ENCODE results near the gene CDK19. TPM values are rescaled to one million over a fixed set of nuclear protein-coding genes. Genes with fewer than 3 reads are reported as not detected.

The CDK19 gene
- polyA plus RNA-seq, 1 experiment: 21.4 TPM

DNA sequence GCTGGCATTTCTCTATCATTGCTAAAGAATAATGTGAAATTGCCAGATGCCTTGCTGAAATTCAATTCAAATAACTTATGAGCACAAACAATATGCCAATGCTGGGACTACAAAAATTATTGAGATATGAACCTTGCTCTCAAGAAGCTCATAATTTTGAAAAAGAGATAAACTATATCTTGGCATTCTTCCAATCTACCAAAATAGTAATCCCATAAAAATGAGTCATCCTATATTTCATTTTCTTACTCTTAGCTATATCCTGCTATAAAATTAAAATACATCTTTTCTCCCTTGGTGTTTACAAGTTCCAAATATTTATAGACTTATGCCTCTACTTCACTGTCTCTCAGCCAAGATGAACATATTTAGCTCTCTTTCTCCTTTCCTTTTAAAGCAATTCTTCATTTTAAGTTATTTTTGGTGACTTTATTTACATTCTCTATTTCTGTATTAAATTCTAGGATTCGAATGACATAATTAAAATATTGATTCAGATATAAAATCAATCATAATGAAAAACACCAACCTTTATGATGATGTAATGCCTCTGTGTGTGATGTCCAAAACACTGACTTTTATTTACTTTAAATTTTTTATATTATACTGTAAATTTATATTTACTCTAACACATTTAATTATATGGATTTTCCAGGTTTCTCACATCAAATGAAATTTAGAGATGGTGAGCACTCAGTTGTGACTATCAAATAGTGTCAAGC lies 152.6 kb downstream of the CDK19 start:
- Histone ChIP-seq H3K27ac (ENCODE audit: low read depth, low read length) (no peak overlapping the region), H3K4me3 (ENCODE audit: low read depth, low read length) (no peak overlapping the region), H3K27me3 (ENCODE audit: control insufficient read depth, insufficient read depth, low read length) (no peaks in the 10 kb centered on the region), H3K9me3 (ENCODE audit: control insufficient read depth, insufficient read depth, low read length) (peaks cover 10% of the 10 kb centered on the region)
- ChIA-PET CTCF (interaction anchor here (0.7 to 2.1 kb wide), 4 partner anchors 10 to 287 kb away, joined by 3 to 9 read pairs (median 4); no protein-coding TSS in a partner anchor), POLR2A (no interaction called here)
- TF ChIP-seq, protein P1, sequence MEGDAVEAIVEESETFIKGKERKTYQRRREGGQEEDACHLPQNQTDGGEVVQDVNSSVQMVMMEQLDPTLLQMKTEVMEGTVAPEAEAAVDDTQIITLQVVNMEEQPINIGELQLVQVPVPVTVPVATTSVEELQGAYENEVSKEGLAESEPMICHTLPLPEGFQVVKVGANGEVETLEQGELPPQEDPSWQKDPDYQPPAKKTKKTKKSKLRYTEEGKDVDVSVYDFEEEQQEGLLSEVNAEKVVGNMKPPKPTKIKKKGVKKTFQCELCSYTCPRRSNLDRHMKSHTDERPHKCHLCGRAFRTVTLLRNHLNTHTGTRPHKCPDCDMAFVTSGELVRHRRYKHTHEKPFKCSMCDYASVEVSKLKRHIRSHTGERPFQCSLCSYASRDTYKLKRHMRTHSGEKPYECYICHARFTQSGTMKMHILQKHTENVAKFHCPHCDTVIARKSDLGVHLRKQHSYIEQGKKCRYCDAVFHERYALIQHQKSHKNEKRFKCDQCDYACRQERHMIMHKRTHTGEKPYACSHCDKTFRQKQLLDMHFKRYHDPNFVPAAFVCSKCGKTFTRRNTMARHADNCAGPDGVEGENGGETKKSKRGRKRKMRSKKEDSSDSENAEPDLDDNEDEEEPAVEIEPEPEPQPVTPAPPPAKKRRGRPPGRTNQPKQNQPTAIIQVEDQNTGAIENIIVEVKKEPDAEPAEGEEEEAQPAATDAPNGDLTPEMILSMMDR (IDR thresholded peaks at IDR 0.05; ENCODE audit: low read depth, low read length): no peak
- no peak for DNase-seq (ENCODE audit: low read depth, low spot score)

DNA sequence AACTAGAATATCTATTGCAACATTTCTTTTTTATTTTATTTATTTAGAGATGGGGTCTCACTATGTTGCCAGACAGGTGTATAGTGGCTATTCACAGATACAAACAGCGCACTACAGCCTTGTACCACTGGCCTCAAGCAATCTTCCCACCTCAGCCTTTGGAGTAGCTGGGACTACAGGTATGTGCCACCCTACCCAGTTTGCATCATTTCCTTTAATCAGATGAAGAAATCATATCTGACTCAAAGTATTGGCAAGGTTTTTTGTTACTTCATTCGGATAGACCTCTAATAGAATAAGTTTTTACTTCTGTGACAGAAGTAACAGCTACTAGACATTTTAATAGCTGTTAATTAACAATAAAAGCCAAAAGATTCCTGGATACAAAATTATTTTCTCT lies 153.9 kb downstream of the CDK19 start:
- Histone ChIP-seq H3K9me3 (ENCODE audit: control insufficient read depth, insufficient read depth, low read length) (peaks cover 10% of the 10 kb centered on the region), H3K4me3 (ENCODE audit: low read depth, low read length) (no peak overlapping the region), H3K27me3 (ENCODE audit: control insufficient read depth, insufficient read depth, low read length) (no peaks in the 10 kb centered on the region), H3K27ac (ENCODE audit: low read depth, low read length) (no peak overlapping the region)
- ChIA-PET CTCF (interaction anchor here (0.6 to 2.1 kb wide), 2 partner anchors 20 to 90 kb away, joined by 5 to 9 read pairs; no protein-coding TSS in a partner anchor), POLR2A (no interaction called here)
- DNase-seq (ENCODE audit: low read depth, low spot score): no peak
- TF ChIP-seq, protein P1 (IDR thresholded peaks at IDR 0.05; ENCODE audit: low read depth, low read length): no peak

DNA sequence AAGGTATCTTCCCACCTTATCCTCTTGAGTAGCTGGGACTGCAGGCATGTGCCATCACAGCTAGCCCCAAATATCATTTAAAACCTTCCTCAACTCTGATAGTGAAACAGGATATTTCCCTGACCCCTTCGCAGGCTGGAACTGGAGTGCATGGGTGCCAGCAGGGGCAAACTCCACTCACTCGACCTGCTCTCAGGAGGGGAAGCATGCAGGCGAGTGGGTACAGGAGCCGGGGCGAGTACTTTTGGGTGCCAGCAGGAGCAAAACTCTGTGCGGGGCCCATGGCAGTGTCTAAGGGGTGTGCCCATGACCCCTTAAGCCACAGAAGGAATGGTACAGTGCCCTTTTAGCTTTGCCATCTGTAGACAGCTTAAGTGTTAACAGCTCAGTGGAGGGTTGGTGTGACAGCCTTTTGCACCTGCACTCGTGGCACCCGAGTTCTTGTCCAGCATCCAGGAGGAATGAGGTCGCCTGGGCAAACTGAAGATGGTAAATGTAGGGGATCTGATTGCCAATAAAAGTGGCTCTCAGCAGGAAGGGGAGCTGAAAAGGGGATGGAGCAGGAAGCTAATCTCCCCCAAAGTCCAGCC lies 155.1 kb downstream of the CDK19 start:
- POLR2A ChIA-PET: interaction anchor here (1.0 kb wide), 1 partner anchor 214 kb away, joined by 3 read pairs; the partner anchor contains the start of gene AMD1
- no peaks in the 10 kb centered on the region for H3K27me3 ChIP-seq (ENCODE audit: control insufficient read depth, insufficient read depth, low read length)
- CTCF ChIA-PET: interaction anchor here (3.4 kb wide), 1 partner anchor 22 kb away, joined by 8 read pairs; no protein-coding TSS in a partner anchor
- DNase-seq (ENCODE audit: low read depth, low spot score): no peak
- peaks cover 10% of the 10 kb centered on the region for H3K9me3 ChIP-seq (ENCODE audit: control insufficient read depth, insufficient read depth, low read length)
- TF ChIP-seq, protein P1 (IDR thresholded peaks at IDR 0.05; ENCODE audit: low read depth, low read length): no peak
- no peak overlapping the region for H3K4me3 ChIP-seq (ENCODE audit: low read depth, low read length)
- no peak overlapping the region for H3K27ac ChIP-seq (ENCODE audit: low read depth, low read length)

DNA sequence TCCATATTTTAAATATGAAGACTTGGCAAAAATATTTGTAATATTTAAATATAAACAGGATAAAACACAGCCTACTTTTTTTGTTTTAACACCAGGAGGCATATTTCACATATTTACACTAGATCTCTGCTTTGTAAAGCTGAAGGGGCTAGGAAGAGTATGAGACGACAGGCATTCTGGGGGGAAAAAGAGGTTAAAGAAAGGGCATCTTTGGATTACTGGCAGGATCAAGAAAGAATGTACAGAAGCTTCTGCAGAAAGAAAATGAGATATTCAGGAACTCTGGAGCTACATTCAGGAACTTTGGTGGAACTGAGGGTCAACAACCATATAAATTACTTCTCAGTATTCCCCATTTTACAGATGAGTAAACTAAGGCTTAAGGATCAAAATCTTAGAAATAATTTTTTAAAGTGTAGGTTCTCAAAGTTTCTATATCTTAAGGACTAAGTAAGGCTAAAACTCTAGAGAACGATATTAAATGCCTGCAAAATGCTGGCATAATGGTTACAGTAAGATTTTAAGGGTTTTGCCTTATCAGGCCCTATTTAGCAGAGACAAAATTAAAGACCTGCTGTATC lies 156.5 kb downstream of the CDK19 start:
- POLR2A ChIA-PET: interaction anchor here (1.0 kb wide), 1 partner anchor 216 kb away, joined by 3 read pairs; the partner anchor contains the start of gene AMD1
- CTCF ChIA-PET: interaction anchor here (0.8 to 3.4 kb wide), 2 partner anchors 24 to 352 kb away, joined by 3 to 8 read pairs; no protein-coding TSS in a partner anchor
- H3K4me3 ChIP-seq (ENCODE audit: low read depth, low read length): no peak overlapping the region
- H3K27me3 ChIP-seq (ENCODE audit: control insufficient read depth, insufficient read depth, low read length): no peaks in the 10 kb centered on the region
- TF ChIP-seq, protein P1 (IDR thresholded peaks at IDR 0.05; ENCODE audit: low read depth, low read length): no peak
- no peak overlapping the region for H3K27ac ChIP-seq (ENCODE audit: low read depth, low read length)
- no peak for DNase-seq (ENCODE audit: low read depth, low spot score)
- H3K9me3 ChIP-seq (ENCODE audit: control insufficient read depth, insufficient read depth, low read length): peaks cover 10% of the 10 kb centered on the region
